K562 (cell line): ENCODE results near the gene TUBB6. TPM values are rescaled to one million over a fixed set of nuclear protein-coding genes. Genes with fewer than 3 reads are reported as not detected.
A peak's percentile ranks its signal among the peaks of the same experiment; 100 is the strongest.

ENCODE experiments used
- ATAC-seq: fragments of 200-7000 bp; cut with Tn5 transposase; 3 replicates; pipeline ENCODE4 v1.9.1; 2020; ENCODE audit warnings: moderate library complexity
- BruUV-seq: library from RNA; stranded (reverse); fragments of 400-500 nt; replicated peaks from 2 replicates; lab custom pipeline; 2021; lab: Mats Ljungman, UMichigan
- CTCF ChIA-PET: fragments of 300-600 bp; formaldehyde crosslinking; extraction: SDS; loops from one replicate; lab custom pipeline; 2021; ENCODE audit warnings: low intra/inter-chr PET ratio; lab: Yijun Ruan, JAX
- POLR2A ChIA-PET: fragments of 300-600, 350-650 bp; sonication (Branson Sonifier 250); formaldehyde crosslinking; extraction: SDS; loops from one replicate; lab custom pipeline; 2021; ENCODE audit warnings: antibody characterized with exemption, inconsistent platforms; lab: Yijun Ruan, JAX
- DNase-seq, 4 experiments: peaks; one replicate each; pipeline versions ENCODE4 v3.0.0 to v3.0.0-alpha.2; 2011 to 2018; ENCODE audit warnings: low spot score in 3 of 4, mixed read lengths in 3 of 4; ENCODE audit errors: extremely low read depth in 1 of 4
- FAIRE-seq: peaks from 2 replicates; lab custom pipeline; 2011; peaks lifted over from hg19 to GRCh38; lab: Jason Lieb, UNC
- H2AFZ ChIP-seq: 2 replicates; pipeline ENCODE4 v1.6.0; 2011; ENCODE audit warnings: low read depth, low read length, control low read depth, inconsistent platforms
- H3K27ac ChIP-seq: fragments of 200-600 bp; 3 replicates; pipeline ENCODE4 v1.8.0; 2011; ENCODE audit warnings: low read depth, mild to moderate bottlenecking, control low read depth, inconsistent platforms, low read length, moderate library complexity, mixed read lengths; ENCODE audit errors: extremely low read depth
- H3K27me3 ChIP-seq, 2 experiments: fragments of 300-600 bp in 1 of 2; 2 replicates in 1 of 2; 3 replicates in 1 of 2; pipeline versions ENCODE4 v1.6.0 to v1.8.0; 2011; ENCODE audit warnings: inconsistent platforms in 2 of 2, low read length in 2 of 2, mild to moderate bottlenecking in 1 of 2, mixed read lengths in 1 of 2, moderate library complexity in 1 of 2; ENCODE audit not compliant: control insufficient read depth in 2 of 2, insufficient read depth in 2 of 2
- H3K36me3 ChIP-seq: fragments of 300-600 bp; 3 replicates; pipeline ENCODE4 v1.8.0; 2011; ENCODE audit warnings: mild to moderate bottlenecking, low read length, inconsistent platforms; ENCODE audit not compliant: control insufficient read depth, insufficient read depth
- H3K4me1 ChIP-seq, 2 experiments: fragments of 200-600 bp in 1 of 2; replicated peaks in 1 of 2; 2 replicates in 1 of 2; 3 replicates in 1 of 2; pipeline versions ENCODE4 v1.5.1 to v1.8.0; 2011; ENCODE audit warnings: inconsistent platforms in 2 of 2, low read length in 2 of 2, mild to moderate bottlenecking in 1 of 2, mixed read lengths in 1 of 2, moderate library complexity in 1 of 2; ENCODE audit not compliant: control insufficient read depth in 2 of 2, insufficient read depth in 2 of 2
- H3K4me2 ChIP-seq: 2 replicates; pipeline ENCODE4 v1.6.1; 2011; ENCODE audit warnings: low read length, control low read depth, inconsistent platforms, mixed read lengths; ENCODE audit not compliant: insufficient read depth
- H3K4me3 ChIP-seq: fragments of 200-600 bp; sonication (generic), shearing (Covaris generic); 2 replicates; pipeline ENCODE4 v1.5.1; 2016; ENCODE audit warnings: control low read depth, inconsistent platforms
- H3K79me2 ChIP-seq: fragments of 200-600 bp; 3 replicates; pipeline ENCODE4 v1.8.0; 2011; ENCODE audit warnings: low read length, inconsistent platforms; ENCODE audit not compliant: control insufficient read depth, insufficient read depth
- H3K9ac ChIP-seq, 2 experiments: 2 replicates each; pipeline versions ENCODE4 v1.6.0 to v1.6.1; 2011; ENCODE audit warnings: low read depth in 2 of 2, low read length in 2 of 2, control low read depth in 1 of 2, inconsistent platforms in 1 of 2, mild to moderate bottlenecking in 1 of 2, mixed read lengths in 1 of 2; ENCODE audit not compliant: insufficient read depth in 1 of 2
- H3K9me1 ChIP-seq: one replicate; pipeline ENCODE4 v1.6.0; 2011; ENCODE audit warnings: inconsistent platforms, mild to moderate bottlenecking, low read length, moderate library complexity; ENCODE audit not compliant: control insufficient read depth, insufficient read depth
- H3K9me3 ChIP-seq: replicated peaks from 2 replicates; pipeline ENCODE4 v1.5.1; 2011; ENCODE audit warnings: low read depth, low read length, inconsistent platforms; ENCODE audit not compliant: control insufficient read depth, insufficient read depth
- H4K20me1 ChIP-seq: replicated peaks from 2 replicates; pipeline ENCODE4 v1.6.1; 2011; ENCODE audit warnings: low read length, inconsistent platforms, mixed read lengths; ENCODE audit not compliant: control insufficient read depth, insufficient read depth
- CREBBP ChIP-seq: IDR thresholded peaks from one replicate; pipeline ENCODE4 v1.6.1; 2012; ENCODE audit warnings: low read depth, mild to moderate bottlenecking, control low read depth, inconsistent platforms, low read length
- E4F1 ChIP-seq: fragments of 250-450 bp; sonication (Bioruptor Pico); IDR thresholded peaks from 2 replicates; pipeline ENCODE4 v1.5.0; 2021; ENCODE audit warnings: mild to moderate bottlenecking, borderline replicate concordance
- MECOM ChIP-seq: fragments of 250-450 bp; sonication (Bioruptor Pico); IDR thresholded peaks from 2 replicates; pipeline ENCODE4 v1.8.0; 2022; ENCODE audit warnings: inconsistent platforms
- POLR3A ChIP-seq: IDR thresholded peaks from 2 replicates; pipeline ENCODE4 v1.6.1; 2011; ENCODE audit warnings: borderline replicate concordance, mild to moderate bottlenecking, moderate library complexity; ENCODE audit not compliant: insufficient read length, insufficient read depth; ENCODE audit errors: extremely low read depth
- PRMT5 ChIP-seq: sonication (generic); formaldehyde crosslinking; IDR thresholded peaks from 2 replicates; pipeline ENCODE4 v1.5.0; 2020; ENCODE audit warnings: missing genetic modification reagents
- RUNX1 ChIP-seq: sonication (generic); IDR thresholded peaks from 2 replicates; pipeline ENCODE4 v1.6.1; 2016; ENCODE audit warnings: antibody characterized with exemption, low read depth
- SMAD1 ChIP-seq: fragments of 150-350 bp; IDR thresholded peaks from 2 replicates; pipeline ENCODE4 v1.6.1; 2014; ENCODE audit warnings: low read length, low read depth; ENCODE audit not compliant: partially characterized antibody
- SMAD2 ChIP-seq: fragments of 150-350 bp; IDR thresholded peaks from 2 replicates; pipeline ENCODE4 v1.6.1; 2014; ENCODE audit warnings: low read depth, mild to moderate bottlenecking, low read length
- ZBTB17 ChIP-seq: fragments of 450-650 bp; formaldehyde crosslinking; IDR thresholded peaks from 2 replicates; pipeline ENCODE4 v1.4.0; 2020; ENCODE audit warnings: mild to moderate bottlenecking
- ZNF41 ChIP-seq: fragments of 250-450 bp; sonication (Bioruptor Pico); conservative IDR thresholded peaks from 2 replicates; pipeline ENCODE4 v1.4.0; 2020; ENCODE audit warnings: mild to moderate bottlenecking
- ZNF696 ChIP-seq: fragments of 250-450 bp; sonication (Bioruptor Pico); conservative IDR thresholded peaks from 2 replicates; pipeline ENCODE4 v1.4.0; 2020; ENCODE audit warnings: mild to moderate bottlenecking, moderate library complexity
- WGBS: fragments of 100-300 bp; shearing (Covaris generic); methylation state at CpG from one replicate; pipeline ENCODE4 v1.1.6; 2016; ENCODE audit warnings: low coverage, mixed read lengths; ENCODE audit not compliant: insufficient coverage; ENCODE audit errors: missing lambda C conversion rate; 5-methylcytosine and 5-hydroxymethylcytosine counted together
- in situ Hi-C: fragments of 300-500 bp; cut with MboI; formaldehyde crosslinking; loops from 4 replicates; pipeline ENCODE4 v1.15.0; 2018; ENCODE audit warnings: inconsistent platforms, mixed read lengths
- intact Hi-C: fragments of 100-400 bp; cut with micrococcal nuclease; formaldehyde crosslinking; loops from 2 replicates; pipeline ENCODE4 v1.14.2; 2022
- polyA plus RNA-seq, 8 experiments: library from polyadenylated mRNA; depleted of rRNA in 4 of 8; stranded (reverse) in 5 of 8; unstranded in 3 of 8; fragments of >200 nt; fragmentation: Nextera tagmentation in 2 of 8; fragmentation: Illumina TruSeq in 1 of 8; extraction: Ambion mirVana in 2 of 8; extraction: Trizol in 1 of 8; gene quantifications; 2 replicates each; pipeline versions ENCODE4 v1.2.1 to v1.2.3, GENCODE V29; 2011 to 2014; ENCODE audit warnings: inconsistent platforms in 1 of 8, missing spikeins in 1 of 8
- total RNA-seq, 7 experiments: library from RNA; depleted of rRNA in 6 of 7; stranded (reverse); fragments of >200 nt in 6 of 7; fragmentation: Illumina TruSeq in 2 of 7; extraction: Trizol in 2 of 7; gene quantifications; 2 replicates each; pipeline versions ENCODE4 v1.2.1 to v1.2.3, GENCODE V29; 2011 to 2021; ENCODE audit warnings: low replicate concordance in 1 of 7
- TF ChIP-seq, protein P1 (sequence below), 2 experiments: fragments of 450-650 bp; IDR thresholded peaks; 2 replicates each; pipeline ENCODE4 v1.6.1; 2016

Gene TUBB6
- total and polyA plus RNA-seq, 9 of the 15 experiments (the other 6 are each of a cell fraction or from before 2014, with no cell fraction given) = 43.9 to 404 (median 81.1) TPM

GRCh38 chr18:12310762-12311161, 2.7 kb downstream of the TUBB6 start:
- in situ Hi-C loops (no loop called here), intact Hi-C loops (no loop called here)
- H3K9me3 ChIP-seq = peaks cover 25% of the 10 kb centered on the region
- ATAC-seq = no peak
- CTCF ChIA-PET = no interaction called here
- no peaks in the 10 kb centered on the region for H3K9me1 ChIP-seq
- FAIRE-seq = no peak
- no peak overlapping the region for H3K4me3 ChIP-seq
- no peaks in the 10 kb centered on the region for H4K20me1 ChIP-seq
- H2AFZ ChIP-seq = no peak overlapping the region
- no TSS peak for BruUV-seq
- DNase-seq = peak in 1 of 4 experiments; percentile 2
- peaks cover 58% of the 10 kb centered on the region for H3K36me3 ChIP-seq
- H3K4me2 ChIP-seq = no peak overlapping the region
- no peaks in the 10 kb centered on the region for H3K27me3 ChIP-seq
- H3K27ac ChIP-seq = no peak overlapping the region
- 100% methylated on average over 6 of the region's 6 CpGs for WGBS
- peaks cover 51% of the 10 kb centered on the region for H3K79me2 ChIP-seq
- peaks cover 39 to 40% of the 10 kb centered on the region in 2 experiments for H3K4me1 ChIP-seq
- POLR2A ChIA-PET = interaction anchor here (1.1 to 1.4 kb wide), 3 partner anchors 9 to 13 kb away, joined by 3 to 5 read pairs (median 4); no protein-coding TSS in a partner anchor
- H3K9ac ChIP-seq = no peak overlapping the region
- TF ChIP-seq ZNF41 (no peak), MECOM (CRISPR knock-in tag) (no peak), E4F1 (CRISPR knock-in tag) (no peak), CREBBP (no peak), PRMT5 (no peak), RUNX1 (no peak), SMAD1 (no peak), ZNF696 (CRISPR knock-in tag) (no peak), ZBTB17 (CRISPR knock-in tag) (no peak), POLR3A (no peak), SMAD2 (no peak)
- TF ChIP-seq, protein P1, sequence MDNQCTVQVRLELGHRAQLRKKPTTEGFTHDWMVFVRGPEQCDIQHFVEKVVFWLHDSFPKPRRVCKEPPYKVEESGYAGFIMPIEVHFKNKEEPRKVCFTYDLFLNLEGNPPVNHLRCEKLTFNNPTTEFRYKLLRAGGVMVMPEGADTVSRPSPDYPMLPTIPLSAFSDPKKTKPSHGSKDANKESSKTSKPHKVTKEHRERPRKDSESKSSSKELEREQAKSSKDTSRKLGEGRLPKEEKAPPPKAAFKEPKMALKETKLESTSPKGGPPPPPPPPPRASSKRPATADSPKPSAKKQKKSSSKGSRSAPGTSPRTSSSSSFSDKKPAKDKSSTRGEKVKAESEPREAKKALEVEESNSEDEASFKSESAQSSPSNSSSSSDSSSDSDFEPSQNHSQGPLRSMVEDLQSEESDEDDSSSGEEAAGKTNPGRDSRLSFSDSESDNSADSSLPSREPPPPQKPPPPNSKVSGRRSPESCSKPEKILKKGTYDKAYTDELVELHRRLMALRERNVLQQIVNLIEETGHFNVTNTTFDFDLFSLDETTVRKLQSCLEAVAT (IDR thresholded peaks at IDR 0.05) = no peak
